Measurements from ENCODE around the gene LRRC26. TPM values are rescaled to one million over a fixed set of nuclear protein-coding genes. Genes with fewer than 3 reads are reported as not detected.

Gene LRRC26
- total and polyA plus RNA-seq, 2 of the 13 experiments (the other 11 are each of a cell fraction or from before 2014, with no cell fraction given): not detected

DNA sequence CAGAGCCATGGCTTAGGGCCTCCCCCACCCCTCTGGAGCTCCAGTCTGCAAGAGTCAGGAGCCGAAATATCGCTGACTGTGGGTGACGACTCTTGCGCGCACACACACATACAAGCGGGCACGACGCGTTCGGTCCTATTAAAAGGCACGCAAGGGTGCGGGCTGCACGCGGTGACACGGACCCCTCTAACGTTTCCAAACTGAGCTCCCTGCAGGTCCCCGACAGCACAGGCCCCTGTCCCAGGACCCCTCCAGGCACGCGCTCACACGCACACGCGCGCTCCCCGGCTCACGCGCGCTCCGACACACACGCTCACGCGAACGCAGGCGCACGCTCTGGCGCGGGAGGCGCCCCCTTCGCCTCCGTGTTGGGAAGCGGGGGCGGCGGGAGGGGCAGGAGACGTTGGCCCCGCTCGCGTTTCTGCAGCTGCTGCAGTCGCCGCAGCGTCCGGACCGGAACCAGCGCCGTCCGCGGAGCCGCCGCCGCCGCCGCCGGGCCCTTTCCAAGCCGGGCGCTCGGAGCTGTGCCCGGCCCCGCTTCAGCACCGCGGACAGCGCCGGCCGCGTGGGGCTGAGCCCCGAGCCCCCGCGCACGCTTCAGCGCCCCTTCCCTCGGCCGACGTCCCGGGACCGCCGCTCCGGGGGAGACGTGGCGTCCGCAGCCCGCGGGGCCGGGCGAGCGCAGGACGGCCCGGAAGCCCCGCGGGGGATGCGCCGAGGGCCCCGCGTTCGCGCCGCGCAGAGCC lies 31.0 kb downstream of the LRRC26 start, which contains the start of gene GRIN1 (continued):
- TF ChIP-seq NR0B2 (CRISPR knock-in tag; IDR thresholded peaks at IDR 0.05) (peak; percentile 73; the same call in 1 of the 2 replicates), HOXA5 (CRISPR knock-in tag; IDR thresholded peaks at IDR 0.05) (peak; percentile 67; the same call in 1 of the 2 replicates), CCDC6 (CRISPR knock-in tag; IDR thresholded peaks at IDR 0.05) (peak; percentile 77; the same call in 1 of the 2 replicates), MED1 (CRISPR knock-in tag; IDR thresholded peaks at IDR 0.05) (no peak), FOXO4 (CRISPR knock-in tag; conservative IDR thresholded peaks at IDR 0.05) (no peak), ZBTB43 (CRISPR knock-in tag; conservative IDR thresholded peaks at IDR 0.05) (peak; percentile 72; the same call in 1 of the 2 replicates), CBFB (CRISPR knock-in tag; IDR thresholded peaks at IDR 0.05) (no peak), MEIS2 (CRISPR knock-in tag; IDR thresholded peaks at IDR 0.05) (peak; percentile 86), AGO1 (IDR thresholded peaks at IDR 0.05; ENCODE audit: low read depth, low read length, poor library complexity, severe bottlenecking) (no peak), SMC3 (IDR thresholded peaks at IDR 0.05; ENCODE audit: low read length) (no peak), GPN1 (CRISPR knock-in tag; IDR thresholded peaks at IDR 0.05; ENCODE audit: borderline replicate concordance) (no peak), IRF9 (CRISPR knock-in tag; IDR thresholded peaks at IDR 0.05; ENCODE audit: borderline replicate concordance) (peak; percentile 49; the same call in 1 of the 2 replicates), ZNF225 (CRISPR knock-in tag; IDR thresholded peaks at IDR 0.05) (no peak), EEA1 (CRISPR knock-in tag; IDR thresholded peaks at IDR 0.05; ENCODE audit: borderline replicate concordance) (no peak), THAP9 (CRISPR knock-in tag; IDR thresholded peaks at IDR 0.05; ENCODE audit: borderline replicate concordance) (no peak), ZNF574 (CRISPR knock-in tag; IDR thresholded peaks at IDR 0.05) (peak; percentile 50; the same call in 1 of the 2 replicates), SAP130 (CRISPR knock-in tag; IDR thresholded peaks at IDR 0.05; ENCODE audit: low read depth) (peak; percentile 52), MYC (CRISPR knock-in tag; IDR thresholded peaks at IDR 0.05; ENCODE audit: borderline replicate concordance) (peak; percentile 55; the same call in 1 of the 2 replicates)

Measured in HepG2 (cell line).